ENCODE data around the gene USP20. TPM values are rescaled to one million over a fixed set of nuclear protein-coding genes. Genes with fewer than 3 reads are reported as not detected.
"Not testable (repeated sequence)": the region's sequence is repeated elsewhere in the genome, so short reads cannot be mapped to it uniquely, and the experiment has no call there.

The USP20 gene
- total RNA-seq (6.0 TPM), polyA plus RNA-seq (ENCODE audit: insufficient read depth in 1 of 8, insufficient read length in 8 of 8, low replicate concordance in 1 of 8) (10 to 100 TPM; 11.9 to 16.5 (median 14.0) TPM)
- long read RNA-seq, donor 1, result 0 reads
- long read RNA-seq, donor 2, result 0 reads
- long read RNA-seq, donor 3, result 0 reads
- long read RNA-seq, donor 4, full-length matches to known transcripts, result 1 of 1 reads
- long read RNA-seq, donor 4, partial matches to known transcripts, result 0 of 1 reads
- long read RNA-seq, donor 4, other reads (novel, unspliced or antisense), result 0 of 1 reads
- long read RNA-seq, donor 5, full-length matches to known transcripts, result 1 of 1 reads
- long read RNA-seq, donor 5, partial matches to known transcripts, result 0 of 1 reads
- long read RNA-seq, donor 5, other reads (novel, unspliced or antisense), result 0 of 1 reads
- long read RNA-seq, donor 6, full-length matches to known transcripts, result 1 of 1 reads
- long read RNA-seq, donor 6, partial matches to known transcripts, result 0 of 1 reads
- long read RNA-seq, donor 6, other reads (novel, unspliced or antisense), result 0 of 1 reads
- long read RNA-seq, donor 7, full-length matches to known transcripts, result 1 of 9 reads
- long read RNA-seq, donor 7, partial matches to known transcripts, result 8 of 9 reads
- long read RNA-seq, donor 7, other reads (novel, unspliced or antisense), result 0 of 9 reads
- long read RNA-seq, donor 8, result 0 reads
- long read RNA-seq, donor 9, full-length matches to known transcripts, result 2 of 2 reads
- long read RNA-seq, donor 9, partial matches to known transcripts, result 0 of 2 reads
- long read RNA-seq, donor 9, other reads (novel, unspliced or antisense), result 0 of 2 reads
- long read RNA-seq, donor 10, result 0 reads
- long read RNA-seq, donor 11, result 0 reads

DNA sequence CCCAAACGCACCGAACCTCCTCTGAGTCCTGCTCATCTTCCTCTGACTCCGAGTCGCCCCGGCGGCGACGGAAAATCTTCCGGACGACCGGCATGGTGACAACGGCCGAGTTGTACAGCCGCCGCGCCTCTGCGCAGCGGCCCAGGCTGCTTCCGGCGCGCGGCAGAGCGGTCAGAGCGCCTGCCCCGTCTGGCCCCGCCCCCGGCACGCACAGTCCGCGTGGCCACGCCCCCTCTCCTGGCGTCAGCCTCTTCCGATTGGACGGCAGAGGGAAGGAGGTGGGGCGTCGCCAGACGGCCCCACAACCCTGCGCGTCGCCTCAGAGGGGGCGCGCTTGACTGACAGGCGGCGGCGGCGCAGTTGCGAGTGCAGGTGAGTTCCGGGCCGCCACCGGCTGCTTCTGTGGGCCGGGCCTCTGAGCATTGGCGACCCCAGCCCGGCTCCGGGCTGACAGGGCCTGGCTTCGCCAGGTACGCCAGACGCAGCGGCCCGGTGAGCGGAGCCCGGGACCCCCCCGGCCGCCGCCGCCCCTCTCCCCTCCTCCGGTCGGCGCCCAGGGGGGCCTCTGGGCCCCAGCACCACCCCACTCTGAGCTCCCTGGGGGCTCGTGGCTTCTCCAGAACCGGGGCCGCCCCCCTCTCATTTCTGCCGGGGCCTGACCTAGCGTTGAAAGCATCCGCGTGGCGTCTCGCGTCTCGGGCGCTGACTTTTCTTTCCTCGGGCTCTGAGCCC, at the start of gene USP20, which contains the start of gene C9orf78:
TSS of gene USP20 (plus strand) at position 331 of the 732 bp plus-strand sequence. CDS start 17,098 bp downstream, outside the sequence.
TSS of gene C9orf78 (minus strand) at position 148 of the 732 bp plus-strand sequence. CDS start at position 94, 54 bp downstream.
- Histone ChIP-seq H3K9me3 (replicated peaks; ENCODE audit: control insufficient read depth, low read depth, low read length) (no peaks in the 10 kb centered on the region), H3K36me3 (ENCODE audit: control insufficient read depth, insufficient read depth, low read length) (peaks cover 30% of the 10 kb centered on the region), H3K27me3 (ENCODE audit: control insufficient read depth, insufficient read depth, low read length) (no peaks in the 10 kb centered on the region), H3K4me1 (ENCODE audit: control insufficient read depth, insufficient read depth, low read length) (peaks cover 12% of the 10 kb centered on the region), H3K4me3 (ENCODE audit: low read length) (peak within 1 kb of the TSS; percentile 84), H3K27ac (ENCODE audit: low read length) (peak within 1 kb of the TSS; percentile 75)
- whole genome bisulfite sequencing (ENCODE audit: insufficient coverage), result under 1% methylated on average over 70 of the region's 81 CpGs
- DNase-seq, result peak; percentile 98

DNA sequence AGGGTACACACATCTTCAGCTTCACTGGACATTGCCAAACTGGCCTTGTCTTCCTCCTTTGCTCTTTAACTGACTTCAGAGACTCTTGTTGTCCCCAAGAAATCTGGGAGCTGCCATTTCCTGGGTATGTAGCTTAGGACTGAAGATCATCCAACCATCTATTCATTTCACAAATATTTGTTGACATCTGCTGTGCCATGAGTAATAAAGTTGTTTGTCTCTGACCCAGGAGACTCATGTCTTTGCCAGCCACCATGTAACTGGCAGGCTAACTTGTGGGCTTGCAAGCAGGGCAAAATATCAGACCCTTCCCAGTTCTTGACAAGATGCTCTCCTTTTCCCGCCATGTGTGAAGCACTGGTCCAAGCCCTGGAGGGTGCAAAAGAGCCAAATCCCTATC, 49.4 kb upstream of the USP20 start:
- no CpG with 5 or more reads among the region's 1 CpG for WGBS (ENCODE audit: insufficient coverage)

DNA sequence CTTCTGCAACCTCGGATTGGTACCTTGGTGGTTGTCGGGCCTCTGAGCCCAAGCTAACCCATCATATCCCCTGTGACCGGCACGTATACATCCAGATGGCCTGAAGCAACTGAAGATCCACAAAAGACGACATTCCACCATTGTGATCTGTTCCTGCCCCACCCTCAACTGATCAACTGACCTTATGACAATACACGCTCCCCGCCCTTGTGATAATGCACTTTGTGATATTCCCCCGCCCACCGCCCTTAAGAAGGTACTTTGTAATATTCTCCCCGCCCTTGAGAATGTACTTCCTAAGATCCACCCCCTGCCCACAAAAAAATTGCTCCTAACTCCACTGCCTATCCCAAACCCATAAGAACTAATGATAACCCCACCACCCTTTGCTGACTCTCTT, 48.8 kb upstream of the USP20 start:
- H3K36me3 ChIP-seq (ENCODE audit: control insufficient read depth, insufficient read depth, low read length), result no peaks in the 10 kb centered on the region
- no peak for DNase-seq
- no peak overlapping the region for H3K27ac ChIP-seq (ENCODE audit: low read length)
- H3K4me1 ChIP-seq (ENCODE audit: control insufficient read depth, insufficient read depth, low read length), result no peaks in the 10 kb centered on the region
- 73% methylated on average over 10 of the region's 10 CpGs for WGBS (ENCODE audit: insufficient coverage)
- peaks cover 2% of the 10 kb centered on the region for H3K27me3 ChIP-seq (ENCODE audit: control insufficient read depth, insufficient read depth, low read length)
- H3K9me3 ChIP-seq (replicated peaks; ENCODE audit: control insufficient read depth, low read depth, low read length), result no peaks in the 10 kb centered on the region
- no peak overlapping the region for H3K4me3 ChIP-seq (ENCODE audit: low read length)

More for the DNA sequence above, 49.4 kb upstream of the USP20 start:
- Histone ChIP-seq H3K4me1 (ENCODE audit: control insufficient read depth, insufficient read depth, low read length) (no peaks in the 10 kb centered on the region), H3K9me3 (replicated peaks; ENCODE audit: control insufficient read depth, low read depth, low read length) (no peaks in the 10 kb centered on the region), H3K4me3 (ENCODE audit: low read length) (no peak overlapping the region), H3K36me3 (ENCODE audit: control insufficient read depth, insufficient read depth, low read length) (no peaks in the 10 kb centered on the region), H3K27ac (ENCODE audit: low read length) (no peak overlapping the region), H3K27me3 (ENCODE audit: control insufficient read depth, insufficient read depth, low read length) (peaks cover 2% of the 10 kb centered on the region)
- no peak for DNase-seq

DNA sequence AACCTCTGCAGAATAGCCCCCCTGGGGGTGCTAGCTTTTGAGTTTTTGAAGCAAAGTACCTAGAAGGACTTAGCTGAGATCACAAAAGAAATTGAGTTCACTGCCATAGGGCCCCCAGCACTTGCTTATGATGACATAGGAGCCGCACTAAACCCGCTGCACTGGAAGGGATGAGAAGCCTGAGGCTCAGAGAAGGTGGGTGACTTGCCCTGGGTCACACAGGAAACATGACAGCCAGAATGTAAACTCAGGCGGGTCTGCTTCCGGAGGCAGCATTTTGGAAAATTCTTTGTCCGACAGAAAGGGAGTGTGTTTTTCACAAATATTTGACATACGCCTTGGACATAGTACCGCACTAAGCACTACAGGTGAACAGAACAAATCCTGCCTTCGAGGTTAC, 40.7 kb upstream of the USP20 start:
- no peak overlapping the region for H3K27ac ChIP-seq (ENCODE audit: low read length)
- no peak overlapping the region for H3K4me3 ChIP-seq (ENCODE audit: low read length)
- no peaks in the 10 kb centered on the region for H3K36me3 ChIP-seq (ENCODE audit: control insufficient read depth, insufficient read depth, low read length)
- DNase-seq, result no peak
- WGBS (ENCODE audit: insufficient coverage), result 83% methylated on average over 8 of the region's 8 CpGs
- no peaks in the 10 kb centered on the region for H3K9me3 ChIP-seq (replicated peaks; ENCODE audit: control insufficient read depth, low read depth, low read length)
- peaks cover 9% of the 10 kb centered on the region for H3K27me3 ChIP-seq (ENCODE audit: control insufficient read depth, insufficient read depth, low read length)
- H3K4me1 ChIP-seq (ENCODE audit: control insufficient read depth, insufficient read depth, low read length), result no peaks in the 10 kb centered on the region

DNA sequence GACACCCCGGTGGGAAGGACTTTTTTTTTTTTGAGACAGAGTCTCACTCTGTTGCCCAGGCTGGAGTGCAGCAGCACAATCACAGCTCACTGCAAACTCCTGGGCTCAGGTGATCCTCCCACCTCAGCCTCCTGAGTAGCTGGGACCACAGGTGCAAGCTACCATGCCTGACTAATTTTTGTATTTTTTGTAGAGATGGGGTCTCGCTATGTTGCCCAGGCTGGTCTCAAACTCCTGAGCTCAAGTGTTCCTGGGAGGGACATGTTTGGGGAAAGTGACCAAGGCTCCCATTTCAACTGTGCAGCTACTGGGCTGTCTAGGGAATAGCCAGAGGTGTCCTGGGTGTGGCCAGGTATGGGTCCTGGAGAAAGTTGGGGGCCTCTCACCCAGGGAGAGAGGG, 39.2 kb upstream of the USP20 start:
- H3K27me3 ChIP-seq (ENCODE audit: control insufficient read depth, insufficient read depth, low read length); H3K4me1 ChIP-seq (ENCODE audit: control insufficient read depth, insufficient read depth, low read length); H3K27ac ChIP-seq (ENCODE audit: low read length); DNase-seq; H3K36me3 ChIP-seq (ENCODE audit: control insufficient read depth, insufficient read depth, low read length); H3K4me3 ChIP-seq (ENCODE audit: low read length); H3K9me3 ChIP-seq (replicated peaks; ENCODE audit: control insufficient read depth, low read depth, low read length): not testable (repeated sequence)
- WGBS (ENCODE audit: insufficient coverage), result 81% methylated on average over 2 of the region's 2 CpGs

DNA sequence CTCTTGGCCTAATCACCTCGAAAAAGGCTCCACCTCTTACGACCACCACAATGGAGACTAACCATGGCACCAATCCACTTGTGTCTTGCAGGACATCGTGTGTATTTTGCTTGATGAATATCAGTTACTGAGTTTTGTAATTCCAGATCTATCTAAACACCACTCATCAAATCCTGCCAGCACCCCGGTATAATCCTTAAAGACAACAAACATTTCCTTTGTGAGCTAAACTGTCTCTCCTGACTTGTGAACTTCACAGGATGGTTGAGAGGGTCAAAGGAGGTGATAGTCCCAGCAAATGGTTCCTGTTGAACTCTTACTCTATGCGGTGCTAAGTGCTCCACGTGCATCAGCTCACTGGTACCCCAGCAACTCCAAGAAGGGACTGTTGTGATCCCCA, 36.3 kb upstream of the USP20 start:
- Histone ChIP-seq H3K4me3 (ENCODE audit: low read length) (no peak overlapping the region), H3K4me1 (ENCODE audit: control insufficient read depth, insufficient read depth, low read length) (peaks cover 5% of the 10 kb centered on the region), H3K27ac (ENCODE audit: low read length) (no peak overlapping the region), H3K36me3 (ENCODE audit: control insufficient read depth, insufficient read depth, low read length) (no peaks in the 10 kb centered on the region), H3K9me3 (replicated peaks; ENCODE audit: control insufficient read depth, low read depth, low read length) (no peaks in the 10 kb centered on the region), H3K27me3 (ENCODE audit: control insufficient read depth, insufficient read depth, low read length) (peaks cover 9% of the 10 kb centered on the region)
- 60% methylated on average over 1 of the region's 6 CpGs for WGBS (ENCODE audit: insufficient coverage)
- DNase-seq, result no peak

DNA sequence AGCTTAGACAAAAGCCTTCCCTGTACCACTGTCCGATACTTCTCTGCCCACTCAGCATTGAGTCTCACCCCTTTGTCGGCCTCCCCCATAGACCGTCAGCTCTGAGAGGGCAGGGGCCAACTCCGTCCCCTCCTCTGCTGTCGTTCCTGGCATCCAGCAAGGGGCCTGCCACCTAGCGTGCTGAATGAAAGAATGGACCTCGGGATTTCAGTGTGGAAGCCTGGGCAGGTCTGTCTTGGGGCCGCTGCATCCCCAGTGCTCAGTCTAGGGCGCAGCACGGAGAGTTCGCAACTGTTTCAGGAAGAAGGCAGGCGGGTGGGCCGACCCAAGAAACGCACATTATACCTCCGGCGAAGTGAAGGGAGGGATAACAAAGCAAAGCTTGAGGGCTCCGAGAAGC, 33.8 kb upstream of the USP20 start:
- Histone ChIP-seq H3K27ac (ENCODE audit: low read length) (no peak overlapping the region), H3K9me3 (replicated peaks; ENCODE audit: control insufficient read depth, low read depth, low read length) (no peaks in the 10 kb centered on the region), H3K4me3 (ENCODE audit: low read length) (no peak overlapping the region), H3K4me1 (ENCODE audit: control insufficient read depth, insufficient read depth, low read length) (peaks cover 9% of the 10 kb centered on the region), H3K27me3 (ENCODE audit: control insufficient read depth, insufficient read depth, low read length) (no peaks in the 10 kb centered on the region), H3K36me3 (ENCODE audit: control insufficient read depth, insufficient read depth, low read length) (peaks cover 8% of the 10 kb centered on the region)
- DNase-seq, result no peak
- WGBS (ENCODE audit: insufficient coverage), result 74% methylated on average over 17 of the region's 17 CpGs

DNA sequence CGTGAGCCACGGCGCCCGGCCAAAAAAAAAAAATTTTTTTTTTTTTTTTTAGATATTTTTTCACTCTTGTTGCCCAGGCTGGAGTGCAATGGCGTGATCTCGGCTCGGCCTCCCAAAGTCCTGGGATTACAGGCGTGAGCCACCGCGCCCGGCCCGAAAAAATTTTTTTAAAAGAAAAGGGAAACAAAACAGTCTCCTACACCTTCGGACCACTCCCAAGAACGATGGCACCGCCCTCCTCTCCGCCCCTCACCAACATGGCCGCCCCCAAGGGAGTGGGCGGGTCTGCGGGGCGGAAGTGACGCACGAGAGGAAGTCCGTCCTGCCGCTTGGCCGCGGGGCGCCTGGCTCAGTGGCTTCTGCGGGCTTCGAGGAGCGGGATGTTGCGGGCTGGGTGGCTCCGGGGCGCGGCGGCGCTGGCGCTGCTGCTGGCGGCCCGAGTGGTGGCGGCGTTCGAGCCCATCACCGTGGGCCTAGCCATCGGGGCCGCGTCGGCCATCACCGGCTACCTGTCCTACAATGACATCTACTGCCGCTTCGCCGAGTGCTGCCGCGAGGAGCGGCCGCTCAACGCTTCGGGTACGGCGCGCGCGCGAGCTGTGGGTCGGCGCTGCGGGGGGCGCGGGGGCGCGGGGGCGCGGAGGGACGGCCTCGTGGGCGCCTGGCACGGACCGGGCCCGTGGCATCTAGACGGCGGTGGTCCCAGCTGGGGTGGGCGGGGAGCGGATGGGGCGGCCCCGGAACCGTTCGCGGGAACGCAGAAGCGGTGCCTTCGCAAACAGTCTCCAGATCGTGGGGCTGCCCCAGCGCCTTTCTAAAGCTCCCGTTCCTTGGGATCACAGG, 32.2 kb upstream of the USP20 start, which contains the start of gene TOR1B:
TSS of gene TOR1B (plus strand) at position 352 of the 843 bp plus-strand sequence. CDS start at position 381, 29 bp downstream.
- no peaks in the 10 kb centered on the region for H3K9me3 ChIP-seq (replicated peaks; ENCODE audit: control insufficient read depth, low read depth, low read length)
- no peaks in the 10 kb centered on the region for H3K27me3 ChIP-seq (ENCODE audit: control insufficient read depth, insufficient read depth, low read length)
- peak within 1 kb of the TSS; percentile 63 for H3K4me3 ChIP-seq (ENCODE audit: low read length)
- H3K4me1 ChIP-seq (ENCODE audit: control insufficient read depth, insufficient read depth, low read length), result peaks cover 9% of the 10 kb centered on the region
- peaks cover 16% of the 10 kb centered on the region for H3K36me3 ChIP-seq (ENCODE audit: control insufficient read depth, insufficient read depth, low read length)
- under 1% methylated on average over 78 of the region's 93 CpGs for WGBS (ENCODE audit: insufficient coverage)
- H3K27ac ChIP-seq (ENCODE audit: low read length), result peak within 1 kb of the TSS; percentile 72
- DNase-seq, result peak; percentile 98

DNA sequence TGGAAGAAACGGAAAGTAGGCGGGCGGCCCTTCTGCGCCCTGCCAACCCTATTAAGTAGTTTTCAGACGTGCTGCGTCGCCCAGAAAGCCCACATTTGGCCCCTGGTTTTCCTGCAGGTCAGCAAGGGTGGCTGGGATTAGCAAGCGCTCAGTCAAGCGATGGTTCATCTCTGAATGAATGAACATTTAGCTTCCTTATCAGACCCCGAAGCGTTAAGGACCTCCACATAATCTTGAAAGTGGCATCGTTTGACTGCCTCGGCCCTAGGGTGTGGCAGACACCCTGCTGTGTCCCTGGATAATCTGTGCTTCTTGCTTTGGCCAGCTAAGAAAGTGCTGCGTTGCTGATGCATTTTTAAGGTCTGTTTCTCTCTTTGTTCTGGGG, 31.6 kb upstream of the USP20 start:
- H3K4me3 ChIP-seq (ENCODE audit: low read length), result peak overlapping the region; percentile 63
- WGBS (ENCODE audit: insufficient coverage), result under 1% methylated on average over 12 of the region's 14 CpGs
- peaks cover 19% of the 10 kb centered on the region for H3K36me3 ChIP-seq (ENCODE audit: control insufficient read depth, insufficient read depth, low read length)
- H3K9me3 ChIP-seq (replicated peaks; ENCODE audit: control insufficient read depth, low read depth, low read length), result no peaks in the 10 kb centered on the region
- H3K27ac ChIP-seq (ENCODE audit: low read length), result peak overlapping the region; percentile 20
- DNase-seq, result no peak
- H3K27me3 ChIP-seq (ENCODE audit: control insufficient read depth, insufficient read depth, low read length), result no peaks in the 10 kb centered on the region
- H3K4me1 ChIP-seq (ENCODE audit: control insufficient read depth, insufficient read depth, low read length), result peaks cover 9% of the 10 kb centered on the region

Measured in muscle of leg (tissue), 16 donors.